ENCODE data around the gene TRIM5.
"Not testable (repeated sequence)": the region's sequence is repeated elsewhere in the genome, so short reads cannot be mapped to it uniquely, and the experiment has no call there.

TRIM5 gene

DNA sequence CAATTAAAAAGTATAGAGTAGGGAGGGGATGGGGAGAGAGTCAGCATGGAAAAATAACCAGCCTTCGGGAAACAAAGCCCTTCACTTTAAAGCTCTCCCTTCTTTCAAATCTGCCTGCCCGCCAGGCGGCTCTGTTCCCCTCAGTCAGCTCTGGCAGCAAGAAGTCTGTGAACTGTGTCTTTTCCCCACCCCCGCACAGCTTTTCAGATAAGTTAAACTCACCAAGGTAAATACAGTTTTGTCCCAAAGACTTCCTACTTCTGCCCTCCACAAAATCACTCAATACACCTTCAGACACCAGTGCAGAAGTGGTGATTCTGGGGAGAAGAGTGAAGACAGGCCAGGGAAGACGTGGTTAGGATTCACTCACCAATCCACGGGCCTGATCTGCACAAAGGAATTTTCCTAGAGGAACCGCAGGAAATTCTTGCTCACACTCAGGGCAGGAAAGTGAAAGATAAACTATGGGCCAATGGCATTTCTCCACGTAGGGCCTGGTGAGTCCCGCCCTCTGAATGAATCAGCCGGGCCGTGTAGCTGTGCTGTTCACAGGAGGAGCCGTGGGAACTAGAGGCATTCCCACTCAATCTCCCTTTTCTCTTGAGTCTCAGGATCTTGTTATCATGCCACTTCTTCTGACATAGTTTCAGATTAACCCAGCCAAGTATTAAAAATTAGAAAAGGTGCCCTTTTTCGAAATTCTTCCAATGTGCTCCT is at the start of gene TRIM5:
TRIM5 (minus strand) TSS at position 429 of the 717 bp plus-strand sequence. CDS start 4,897 bp downstream, outside the sequence.
- DNase-seq = no peak

DNA sequence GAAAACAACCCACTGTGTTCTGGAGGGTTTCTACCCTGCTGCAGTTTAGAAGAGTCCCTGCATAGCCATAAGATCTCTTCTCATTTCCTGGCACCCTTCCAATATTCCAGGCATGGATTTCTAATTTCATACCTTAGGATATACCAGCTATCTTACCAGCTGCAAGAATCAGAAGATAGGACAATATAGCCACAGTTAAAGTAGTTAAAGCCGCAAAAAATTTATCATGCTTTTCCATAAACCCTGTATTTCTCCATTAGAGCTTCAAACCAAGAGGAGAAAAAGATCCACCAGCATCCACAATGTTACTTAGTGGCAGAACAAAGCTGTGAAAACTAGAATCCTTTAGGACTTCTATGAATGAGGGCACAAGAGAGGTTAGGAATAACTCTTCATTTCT is 42.8 kb upstream of the TRIM5 start:
- no peak for DNase-seq

DNA sequence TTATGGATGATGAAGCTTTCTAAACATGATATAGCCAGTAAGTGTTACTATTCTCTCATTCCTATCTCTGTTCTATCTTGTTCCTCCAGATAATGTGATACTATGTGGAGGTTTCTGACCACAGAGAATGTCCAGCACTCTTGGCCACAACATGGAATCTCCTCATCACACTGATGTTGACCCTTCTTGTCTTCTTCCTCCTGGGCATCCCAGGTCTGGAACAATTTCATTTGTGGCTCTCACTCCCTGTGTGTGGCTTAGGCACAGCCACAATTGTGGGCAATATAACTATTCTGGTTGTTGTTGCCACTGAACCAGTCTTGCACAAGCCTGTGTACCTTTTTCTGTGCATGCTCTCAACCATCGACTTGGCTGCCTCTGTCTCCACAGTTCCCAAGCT is 41.5 kb upstream of the TRIM5 start:
- DNase-seq = no peak

- no peak for DNase-seq
Measured at GRCh38 chr11:5722622-5723021, 37.7 kb upstream of the TRIM5 start.

- DNase-seq = no peak
Measured at GRCh38 chr11:5719703-5720495, 35.0 kb upstream of the TRIM5 start.

DNA sequence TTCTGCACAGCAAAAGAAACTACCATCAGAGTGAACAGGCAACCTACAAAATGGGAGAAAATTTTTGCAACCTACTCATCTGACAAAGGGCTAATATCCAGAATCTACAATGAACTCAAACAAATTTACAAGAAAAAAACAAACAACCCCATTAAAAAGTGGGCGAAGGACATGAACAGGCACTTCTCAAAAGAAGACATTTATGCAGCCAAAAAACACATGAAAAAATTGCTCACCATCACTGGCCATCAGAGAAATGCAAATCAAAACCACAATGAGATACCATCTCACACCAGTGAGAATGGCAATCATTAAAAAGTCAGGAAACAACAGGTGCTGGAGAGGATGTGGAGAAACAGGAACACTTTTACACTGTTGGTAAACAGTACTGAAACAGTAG is 31.6 kb upstream of the TRIM5 start:
- not testable (repeated sequence) for DNase-seq

DNA sequence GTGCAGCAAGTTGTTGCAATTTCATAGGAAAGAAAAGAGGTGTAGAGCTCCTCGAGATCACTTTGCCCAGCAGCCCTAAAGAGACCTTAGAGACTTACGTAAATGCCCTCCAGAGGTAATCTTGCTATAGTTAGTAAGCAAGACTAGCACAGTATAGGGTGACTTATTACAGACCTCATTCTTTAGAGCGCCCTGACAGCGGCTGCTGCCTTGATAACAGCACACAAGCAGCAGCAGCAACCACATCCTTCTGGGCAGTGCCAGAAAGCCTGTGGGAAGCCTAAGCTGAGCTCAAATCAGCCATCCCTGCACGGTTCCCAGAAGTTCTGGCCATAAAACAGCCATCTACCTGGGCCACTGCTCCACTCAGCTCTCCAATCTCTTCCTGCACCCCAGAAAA is 28.8 kb upstream of the TRIM5 start:
- DNase-seq = no peak

DNA sequence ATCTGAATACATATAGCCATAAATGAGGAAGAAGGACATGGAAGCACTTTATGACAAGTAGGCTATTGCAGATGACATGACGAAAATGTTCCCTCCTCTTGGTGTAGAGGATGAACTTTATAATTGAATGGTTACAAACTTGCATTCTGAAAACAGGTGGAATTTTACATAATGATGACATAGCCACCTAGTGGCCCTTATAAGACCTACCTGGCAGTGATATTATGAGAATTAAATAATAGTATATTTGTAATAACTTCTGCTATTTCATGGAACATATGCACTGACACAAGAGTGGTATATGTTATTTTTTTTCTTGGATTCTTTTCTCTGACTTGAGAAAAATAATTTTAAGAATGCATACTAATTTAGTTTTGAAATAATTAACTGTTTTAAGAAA is 27.6 kb upstream of the TRIM5 start:
- DNase-seq = no peak

- DNase-seq = no peak
Measured at GRCh38 chr11:5705688-5706087, 20.8 kb upstream of the TRIM5 start.

DNA sequence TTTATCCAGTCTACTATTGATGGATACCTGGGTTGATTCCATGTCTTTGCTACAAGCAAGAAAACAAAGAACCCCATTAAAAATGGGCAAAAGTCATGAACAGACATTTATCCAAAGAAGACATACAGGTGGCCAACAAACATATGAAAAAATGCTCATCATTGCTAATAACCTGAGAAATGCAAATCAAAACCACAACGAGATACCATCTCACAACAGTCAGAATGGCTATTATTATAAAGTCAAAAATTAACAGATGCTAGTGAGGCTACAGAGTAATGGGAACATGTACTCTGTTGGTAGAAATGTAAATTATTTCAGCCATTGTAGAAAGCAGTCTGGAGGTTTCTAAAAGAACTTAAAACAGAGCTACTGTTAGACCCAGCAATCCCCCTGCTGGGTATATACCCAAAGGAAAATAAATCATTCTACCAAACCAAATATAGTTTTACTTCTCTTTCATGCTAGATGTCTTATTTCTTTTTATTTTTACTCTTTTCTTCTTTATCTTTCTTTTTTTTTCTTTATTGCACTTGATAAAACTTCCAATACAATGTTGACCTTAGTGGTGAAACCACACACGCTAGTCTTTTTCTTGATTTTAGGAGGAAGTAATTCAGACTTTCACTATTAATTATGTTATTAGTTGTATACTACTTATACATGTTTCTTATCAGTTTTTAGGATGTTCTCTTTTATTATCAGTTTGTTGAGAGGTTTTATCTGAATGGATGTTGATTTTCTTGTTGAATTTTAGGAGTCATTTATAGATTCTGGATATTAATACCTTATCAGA is 19.1 kb upstream of the TRIM5 start:
- DNase-seq = no peak

DNA sequence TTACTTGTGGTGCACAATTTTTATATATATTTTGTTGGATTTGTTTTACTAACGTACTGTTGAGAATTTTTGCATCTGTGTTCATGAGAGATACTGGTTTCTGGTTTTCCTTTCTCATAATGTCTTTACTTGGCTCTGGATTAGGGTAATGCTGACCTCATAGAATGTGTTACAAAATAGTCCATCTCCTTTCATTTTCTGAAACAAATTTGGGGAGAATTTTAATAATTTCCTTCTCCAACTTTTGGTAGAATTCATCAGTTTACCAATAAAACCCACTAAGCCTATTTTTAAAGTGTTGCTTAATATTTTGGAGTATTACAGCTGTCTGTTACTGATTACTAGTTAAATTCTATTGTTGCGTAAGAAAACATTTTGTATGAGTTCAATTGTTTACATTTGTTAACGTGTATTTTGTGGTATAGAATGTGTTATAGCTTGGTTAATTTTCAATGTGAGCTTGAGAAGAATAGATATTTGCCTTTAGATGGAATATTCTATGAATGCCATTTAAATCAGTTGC is 16.2 kb upstream of the TRIM5 start:
- DNase-seq = no peak

DNA sequence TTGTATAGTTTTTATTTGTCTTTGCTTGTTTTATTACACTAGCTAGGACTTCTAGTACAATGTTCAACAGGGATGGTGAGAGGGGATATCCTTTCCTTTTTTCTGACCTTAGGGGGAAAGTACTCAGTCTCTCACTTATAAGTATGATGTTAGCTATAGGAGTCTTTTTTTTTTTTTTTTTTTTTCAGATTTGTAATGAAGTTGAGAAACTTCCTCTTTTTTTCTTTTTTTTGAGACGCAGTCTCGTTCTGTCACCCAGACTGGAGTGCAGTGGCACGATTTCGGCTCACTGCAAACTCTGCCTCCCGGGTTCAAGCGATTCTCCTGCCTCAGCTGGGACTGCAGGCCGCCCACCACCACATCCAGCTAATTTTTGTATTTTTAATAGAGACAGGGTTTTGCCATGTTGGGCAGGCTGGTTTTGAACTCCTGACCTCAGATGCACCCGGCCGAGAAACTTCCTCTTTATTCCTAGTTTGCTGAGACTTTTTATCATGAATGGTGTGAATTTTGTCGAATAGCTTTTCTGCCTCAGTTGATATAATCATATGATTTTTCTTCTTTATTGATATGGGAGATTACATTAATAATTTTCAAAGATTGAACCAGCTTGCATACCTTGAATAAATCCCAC is 15.7 kb upstream of the TRIM5 start:
- DNase-seq = no peak

- DNase-seq = no peak
Measured at GRCh38 chr11:5698281-5698680, 13.4 kb upstream of the TRIM5 start.

DNA sequence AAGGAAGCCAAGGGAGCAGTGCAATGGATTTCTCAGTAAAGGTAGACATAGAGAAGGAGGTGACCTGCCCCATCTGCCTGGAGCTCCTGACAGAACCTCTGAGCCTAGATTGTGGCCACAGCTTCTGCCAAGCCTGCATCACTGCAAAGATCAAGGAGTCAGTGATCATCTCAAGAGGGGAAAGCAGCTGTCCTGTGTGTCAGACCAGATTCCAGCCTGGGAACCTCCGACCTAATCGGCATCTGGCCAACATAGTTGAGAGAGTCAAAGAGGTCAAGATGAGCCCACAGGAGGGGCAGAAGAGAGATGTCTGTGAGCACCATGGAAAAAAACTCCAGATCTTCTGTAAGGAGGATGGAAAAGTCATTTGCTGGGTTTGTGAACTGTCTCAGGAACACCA is 11.3 kb upstream of the TRIM5 start:
- no peak for DNase-seq

DNA sequence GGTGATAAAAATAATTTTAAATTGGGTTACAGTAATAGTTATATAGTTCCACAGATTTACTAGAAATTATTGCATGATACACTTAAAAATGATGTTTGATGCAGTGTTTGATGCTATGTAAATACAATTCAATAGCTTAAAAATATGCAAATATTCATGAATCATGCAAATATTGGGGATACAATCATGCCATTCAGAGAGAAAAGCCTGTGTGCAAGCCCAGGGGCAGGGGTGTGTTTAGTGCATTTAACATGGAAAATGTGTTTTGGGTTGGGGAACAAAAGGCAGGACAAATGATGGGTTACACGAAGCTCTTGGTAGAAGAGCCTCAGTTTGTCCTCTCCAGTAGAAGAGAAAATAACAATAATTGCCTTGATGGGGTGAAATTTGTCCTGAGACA is 10.7 kb upstream of the TRIM5 start:
- DNase-seq = no peak

DNA sequence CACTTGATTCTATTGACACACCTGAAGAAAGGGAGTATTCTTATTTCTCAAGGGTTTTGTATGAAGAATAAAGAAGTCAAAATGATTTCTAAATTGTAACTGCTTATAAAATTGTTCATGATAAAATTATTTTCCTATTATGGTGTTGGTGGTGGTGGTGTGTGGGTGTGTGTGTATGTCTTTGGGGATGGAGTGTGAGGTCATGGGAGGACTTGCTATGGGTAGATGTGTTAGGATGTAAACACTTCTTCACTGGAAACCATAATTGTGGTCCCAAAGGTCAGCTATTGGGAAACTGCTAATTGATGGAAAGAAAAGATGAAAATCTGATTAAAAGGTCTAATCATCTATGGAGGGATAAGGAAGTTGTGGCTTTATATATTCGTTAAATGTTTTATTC is 9.8 kb upstream of the TRIM5 start:
- DNase-seq = no peak

GRCh38 chr11:5691964-5692361 is 7.1 kb upstream of the TRIM5 start:
- no peak for DNase-seq

DNA sequence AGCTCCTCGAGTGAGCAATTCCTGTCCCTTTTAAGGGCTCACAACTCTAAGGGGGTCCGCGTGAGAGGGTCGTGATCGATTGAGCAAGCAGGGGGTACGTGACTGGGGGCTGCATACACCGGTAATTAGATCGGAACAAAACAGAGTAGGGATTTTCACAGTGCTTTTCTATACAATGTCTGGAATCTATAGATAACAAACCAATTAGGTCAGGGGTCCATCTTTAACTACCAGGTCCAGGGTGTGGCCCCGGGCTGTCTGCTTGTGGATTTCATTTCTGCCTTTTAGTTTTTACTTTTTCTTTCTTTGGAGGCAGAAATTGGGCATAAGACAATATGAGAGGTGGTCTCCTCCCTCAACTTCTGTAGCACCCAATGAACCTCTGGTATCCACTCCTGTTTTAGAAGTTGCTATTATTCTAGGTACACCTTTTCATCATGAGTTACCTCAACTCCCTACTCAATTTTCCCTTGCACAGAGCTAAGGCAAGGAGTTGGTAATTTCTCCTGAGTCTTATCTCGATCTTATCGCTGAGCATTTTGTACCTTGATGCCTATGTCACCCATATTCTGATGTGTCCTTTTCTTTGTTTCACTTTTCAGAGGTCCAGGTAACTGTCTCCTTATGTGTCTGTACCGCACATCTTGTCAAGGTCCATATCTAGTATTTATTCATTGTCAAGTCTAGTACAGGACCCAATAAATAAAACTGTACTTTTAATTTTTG is 6.5 kb upstream of the TRIM5 start:
- not testable (repeated sequence) for DNase-seq

- no peak for DNase-seq
Measured at GRCh38 chr11:5690736-5691135, 5.9 kb upstream of the TRIM5 start.

GRCh38 chr11:5690216-5690615 is 5.3 kb upstream of the TRIM5 start:
- no peak for DNase-seq

DNA sequence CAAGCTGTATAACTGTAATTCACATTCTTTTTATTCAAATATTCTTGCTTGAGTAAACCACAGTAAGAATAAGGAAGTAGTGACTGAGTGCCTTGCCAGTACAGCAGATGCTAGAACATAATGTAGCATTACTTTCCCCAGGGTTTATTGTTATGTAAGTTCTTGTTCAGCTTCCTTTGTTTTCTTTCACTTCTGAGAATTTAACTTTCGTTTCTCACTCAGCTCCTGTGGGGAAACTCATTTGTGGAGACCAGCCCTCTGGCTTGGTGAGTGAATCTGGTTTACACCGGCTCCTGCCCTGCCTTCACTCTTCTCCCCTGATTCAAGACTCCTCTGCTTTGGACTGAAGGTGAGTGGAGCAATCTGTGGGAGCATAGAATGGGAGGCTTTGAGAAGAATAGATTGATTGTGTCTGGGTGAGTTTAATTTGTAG is 4.7 kb upstream of the TRIM5 start, which contains the start of gene TRIM22:
TRIM22 (plus strand) TSS at position 240 of the 433 bp plus-strand sequence. CDS start 6,443 bp downstream, outside the sequence.
- no peak for DNase-seq

GRCh38 chr11:5688482-5688881 is 3.6 kb upstream of the TRIM5 start:
- no peak for DNase-seq

All from NCI-H748 treated with DMSO at 0.1 percent for 48 hours (cell line).